MCF 10A (cell line): ENCODE measurements around the gene CDK3. TPM values are rescaled to one million over a fixed set of nuclear protein-coding genes. Genes with fewer than 3 reads are reported as not detected.
A peak's percentile ranks its signal among the peaks of the same experiment; 100 is the strongest.

ENCODE experiments used
- BruUV-seq: library from RNA; stranded (reverse); fragments of 400-500 nt; replicated peaks from 2 replicates; lab custom pipeline; 2021; lab: Mats Ljungman, UMichigan
- CTCF ChIA-PET: fragments of 300-600 bp; sonication (Branson Sonifier 250); formaldehyde crosslinking; extraction: SDS; loops from one replicate; lab custom pipeline; 2021; ENCODE audit warnings: antibody characterized with exemption, inconsistent platforms; lab: Yijun Ruan, JAX
- POLR2A ChIA-PET: fragments of 300-600, 350-650 bp; sonication (Branson Sonifier 250); formaldehyde crosslinking; extraction: SDS; loops from one replicate; lab custom pipeline; 2020; ENCODE audit warnings: antibody characterized with exemption, inconsistent platforms; lab: Yijun Ruan, JAX
- DNase-seq: peaks from one replicate; pipeline ENCODE4 v3.0.0-alpha.2; 2018; ENCODE audit not compliant: unreplicated experiment
- H3K27ac Mint-ChIP-seq: one replicate; pipeline ENCODE4 v1.8.0; 2022; ENCODE audit warnings: mild to moderate bottlenecking, low read depth, mixed read lengths; ENCODE audit not compliant: unreplicated experiment
- H3K27me3 Mint-ChIP-seq: one replicate; pipeline ENCODE4 v1.8.0; 2022; ENCODE audit warnings: mixed read lengths; ENCODE audit not compliant: insufficient read depth, unreplicated experiment
- H3K36me3 Mint-ChIP-seq: one replicate; pipeline ENCODE4 v1.8.0; 2022; ENCODE audit warnings: mild to moderate bottlenecking, moderate library complexity, mixed read lengths; ENCODE audit not compliant: insufficient read depth, unreplicated experiment
- H3K4me1 Mint-ChIP-seq: one replicate; pipeline ENCODE4 v1.8.0; 2022; ENCODE audit warnings: mixed read lengths; ENCODE audit not compliant: insufficient read depth, unreplicated experiment
- H3K4me3 Mint-ChIP-seq: one replicate; pipeline ENCODE4 v1.8.0; 2022; ENCODE audit warnings: mild to moderate bottlenecking, moderate library complexity, mixed read lengths; ENCODE audit not compliant: unreplicated experiment
- H3K9me3 Mint-ChIP-seq: one replicate; pipeline ENCODE4 v1.8.0; 2022; ENCODE audit warnings: mixed read lengths; ENCODE audit not compliant: unreplicated experiment
- intact Hi-C: fragments of 100-400 bp; cut with micrococcal nuclease; formaldehyde crosslinking; loops from 2 replicates; pipeline ENCODE4 v1.14.1; 2022
- total RNA-seq: library from RNA; stranded (reverse); gene quantifications from 2 replicates; pipeline ENCODE4 v1.2.3, GENCODE V29; 2022
- TF ChIP-seq, protein P1 (sequence below): fragments of 200-600 bp; IDR thresholded peaks from one replicate; pipeline ENCODE4 v1.8.0; 2022; ENCODE audit warnings: antibody characterized with exemption, mild to moderate bottlenecking; ENCODE audit not compliant: unreplicated experiment

Gene CDK3
- total RNA-seq, 1 experiment from 2014 or later = 5.3 TPM

GRCh38 chr17:76049836-76050537, 49.3 kb downstream of the CDK3 start:
- peaks cover 88% of the 10 kb centered on the region for H3K36me3 Mint-ChIP-seq
- ChIA-PET POLR2A (interaction anchor here (1.1 to 1.4 kb wide), 2 partner anchors 11 to 23 kb away, joined by 3 to 4 read pairs; partner anchors contain the start of gene EVPL), CTCF (interaction anchor here (0.6 kb wide), 1 partner anchor 304 kb away, joined by 4 read pairs; no protein-coding TSS in a partner anchor)
- TF ChIP-seq, protein P1, sequence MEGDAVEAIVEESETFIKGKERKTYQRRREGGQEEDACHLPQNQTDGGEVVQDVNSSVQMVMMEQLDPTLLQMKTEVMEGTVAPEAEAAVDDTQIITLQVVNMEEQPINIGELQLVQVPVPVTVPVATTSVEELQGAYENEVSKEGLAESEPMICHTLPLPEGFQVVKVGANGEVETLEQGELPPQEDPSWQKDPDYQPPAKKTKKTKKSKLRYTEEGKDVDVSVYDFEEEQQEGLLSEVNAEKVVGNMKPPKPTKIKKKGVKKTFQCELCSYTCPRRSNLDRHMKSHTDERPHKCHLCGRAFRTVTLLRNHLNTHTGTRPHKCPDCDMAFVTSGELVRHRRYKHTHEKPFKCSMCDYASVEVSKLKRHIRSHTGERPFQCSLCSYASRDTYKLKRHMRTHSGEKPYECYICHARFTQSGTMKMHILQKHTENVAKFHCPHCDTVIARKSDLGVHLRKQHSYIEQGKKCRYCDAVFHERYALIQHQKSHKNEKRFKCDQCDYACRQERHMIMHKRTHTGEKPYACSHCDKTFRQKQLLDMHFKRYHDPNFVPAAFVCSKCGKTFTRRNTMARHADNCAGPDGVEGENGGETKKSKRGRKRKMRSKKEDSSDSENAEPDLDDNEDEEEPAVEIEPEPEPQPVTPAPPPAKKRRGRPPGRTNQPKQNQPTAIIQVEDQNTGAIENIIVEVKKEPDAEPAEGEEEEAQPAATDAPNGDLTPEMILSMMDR = no peak
- no peak overlapping the region for H3K4me3 Mint-ChIP-seq
- no peaks in the 10 kb centered on the region for H3K27me3 Mint-ChIP-seq
- DNase-seq = no peak
- H3K4me1 Mint-ChIP-seq = peaks cover 13% of the 10 kb centered on the region
- BruUV-seq = no TSS peak
- peaks cover 5% of the 10 kb centered on the region for H3K9me3 Mint-ChIP-seq
- no peak overlapping the region for H3K27ac Mint-ChIP-seq
- intact Hi-C loops = no loop called here

- TF ChIP-seq, protein P1 = no peak
- intact Hi-C loops = no loop called here
- Mint-ChIP-seq H3K4me1 (peaks cover 13% of the 10 kb centered on the region), H3K36me3 (peaks cover 86% of the 10 kb centered on the region), H3K9me3 (peaks cover 5% of the 10 kb centered on the region), H3K27me3 (no peaks in the 10 kb centered on the region), H3K27ac (peak overlapping the region; percentile 31), H3K4me3 (no peak overlapping the region)
- POLR2A ChIA-PET = interaction anchor here (0.6 to 0.9 kb wide), 2 partner anchors 29 to 63 kb away, joined by 3 to 4 read pairs; no protein-coding TSS in a partner anchor
- DNase-seq = no peak
- no TSS peak for BruUV-seq
- CTCF ChIA-PET = interaction anchor here (0.6 to 1.4 kb wide), 3 partner anchors 16 to 303 kb away, joined by 4 to 6 read pairs (median 4); no protein-coding TSS in a partner anchor
Observed at GRCh38 chr17:76050538-76051467, 50.1 kb downstream of the CDK3 start.

DNA sequence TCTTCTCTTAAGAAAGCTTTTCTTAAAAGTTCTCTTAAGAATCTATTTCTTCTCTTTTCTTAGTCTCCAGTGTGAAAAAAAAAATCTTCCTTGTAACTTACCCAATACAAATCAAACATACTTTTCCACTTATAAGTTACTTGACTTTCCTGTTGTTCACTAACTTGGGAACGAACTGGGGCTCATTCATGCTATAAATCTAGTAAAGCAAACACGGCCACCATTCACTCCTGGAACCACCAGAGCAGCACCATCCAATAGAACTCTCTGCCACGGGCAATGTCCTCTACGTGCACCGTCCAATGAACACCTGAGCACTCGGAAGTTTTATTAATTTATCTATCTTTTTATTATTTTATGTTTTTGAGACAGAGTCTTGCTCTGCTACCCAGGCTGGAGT, 50.9 kb downstream of the CDK3 start:
- no peak overlapping the region for H3K4me3 Mint-ChIP-seq
- H3K9me3 Mint-ChIP-seq = peaks cover 5% of the 10 kb centered on the region
- DNase-seq = no peak
- peak overlapping the region; percentile 31 for H3K27ac Mint-ChIP-seq
- no peaks in the 10 kb centered on the region for H3K27me3 Mint-ChIP-seq
- peaks cover 13% of the 10 kb centered on the region for H3K4me1 Mint-ChIP-seq
- intact Hi-C loops = no loop called here
- ChIA-PET CTCF (interaction anchor here (1.0 to 1.4 kb wide), 2 partner anchors 15 to 38 kb away, joined by 4 to 6 read pairs; no protein-coding TSS in a partner anchor), POLR2A (interaction anchor here (0.6 to 0.9 kb wide), 2 partner anchors 12 to 28 kb away, joined by 3 to 5 read pairs; no protein-coding TSS in a partner anchor)
- peaks cover 86% of the 10 kb centered on the region for H3K36me3 Mint-ChIP-seq
- no TSS peak for BruUV-seq
- TF ChIP-seq, protein P1 = no peak
